Skeletal muscle satellite cell (primary cell): ENCODE data around the gene SRGAP2C.
"Not testable (repeated sequence)": the region's sequence is repeated elsewhere in the genome, so short reads cannot be mapped to it uniquely, and the experiment has no call there.

ENCODE experiments used
- H3K27me3 ChIP-seq: 2 replicates; pipeline ENCODE4 v1.7.0; 2013; ENCODE audit warnings: low read length; ENCODE audit not compliant: control insufficient read depth, insufficient read depth
- H3K36me3 ChIP-seq: 2 replicates; pipeline ENCODE4 v1.7.0; 2013; ENCODE audit warnings: mild to moderate bottlenecking, control low read depth, low read length; ENCODE audit not compliant: insufficient read depth
- H3K4me1 ChIP-seq: 2 replicates; pipeline ENCODE4 v1.7.0; 2013; ENCODE audit warnings: low read length; ENCODE audit not compliant: control insufficient read depth, insufficient read depth
- H3K4me2 ChIP-seq: 2 replicates; pipeline ENCODE4 v1.7.0; 2013; ENCODE audit warnings: mild to moderate bottlenecking, low read length
- H3K4me3 ChIP-seq: 2 replicates; pipeline ENCODE4 v1.7.0; 2013; ENCODE audit warnings: low read length
- H3K9ac ChIP-seq: 2 replicates; pipeline ENCODE4 v1.7.0; 2013; ENCODE audit warnings: mild to moderate bottlenecking, low read depth, low read length, moderate library complexity
- H3K9me3 ChIP-seq: replicated peaks from 2 replicates; pipeline ENCODE4 v1.7.0; 2013; ENCODE audit warnings: mild to moderate bottlenecking, control low read depth, low read length

SRGAP2C gene

DNA sequence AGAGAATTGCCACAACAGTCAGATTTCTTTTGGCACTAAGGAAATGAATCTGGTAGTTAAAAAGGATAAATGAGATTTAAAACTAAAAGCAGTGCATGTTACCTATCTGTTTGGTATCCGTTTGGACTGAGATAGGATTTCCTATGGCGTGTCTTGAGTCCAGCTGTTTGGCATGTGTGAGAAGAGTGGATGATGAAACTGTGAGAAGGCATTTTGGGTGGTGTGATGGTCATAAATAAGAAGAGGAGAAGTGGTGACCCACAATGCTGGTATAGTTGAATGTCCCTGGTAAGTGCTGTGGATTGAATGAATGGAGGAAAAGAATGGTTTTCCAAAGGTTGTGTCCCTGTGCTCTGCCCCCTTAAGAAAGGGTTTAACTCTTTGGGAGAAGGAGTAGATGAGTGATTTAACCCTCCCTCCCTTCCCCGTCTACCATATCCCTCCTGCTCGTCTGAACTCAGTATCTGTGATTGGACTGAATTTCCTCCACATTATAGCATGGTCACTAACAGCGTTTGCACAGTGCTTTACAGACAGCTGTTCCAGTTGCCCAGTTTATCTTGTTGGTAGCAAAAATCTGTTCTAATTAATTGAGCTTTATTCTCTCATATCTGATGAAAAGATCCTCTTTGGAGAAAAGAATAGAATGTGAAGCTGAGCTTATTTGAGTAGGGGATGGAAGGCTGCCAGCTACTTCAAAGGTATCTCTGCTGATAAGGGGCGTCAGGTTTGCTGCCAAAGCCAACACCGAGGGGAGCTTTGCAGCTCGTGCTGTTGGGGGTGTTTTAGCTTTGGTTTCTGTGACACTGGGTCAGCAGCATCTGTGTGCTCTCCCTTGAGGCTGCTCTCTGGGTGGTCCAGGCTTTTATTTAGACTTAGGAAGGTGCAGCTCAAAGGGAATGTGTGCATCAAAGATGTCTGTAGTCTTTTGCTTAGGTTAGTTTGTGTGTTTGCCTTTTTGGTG lies 148.1 kb downstream of the SRGAP2C start:
- not testable (repeated sequence) for H3K4me1 ChIP-seq, H3K9ac ChIP-seq, H3K4me3 ChIP-seq, H3K27me3 ChIP-seq, H3K36me3 ChIP-seq, H3K4me2 ChIP-seq, H3K9me3 ChIP-seq

DNA sequence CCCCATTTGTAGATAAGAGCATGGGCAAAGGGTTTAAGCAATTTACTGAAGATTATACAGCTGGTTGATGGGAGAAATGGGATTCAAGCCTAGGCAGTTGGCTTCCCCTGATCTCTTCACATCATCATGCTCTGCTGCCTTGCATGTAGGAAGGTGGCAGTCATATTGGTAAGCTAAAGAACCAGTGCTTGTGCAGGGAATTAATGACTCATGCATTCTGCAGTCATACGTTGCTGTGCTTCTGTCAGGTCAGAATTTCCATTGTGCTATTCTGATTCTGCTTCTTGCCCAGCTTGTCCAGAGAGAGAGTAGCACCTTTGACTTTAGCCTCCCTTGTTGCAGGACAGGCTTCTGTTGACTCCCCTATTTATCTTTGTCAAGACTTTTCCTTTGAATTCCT lies 153.2 kb downstream of the SRGAP2C start:
- not testable (repeated sequence) for H3K9me3 ChIP-seq, H3K4me3 ChIP-seq, H3K4me1 ChIP-seq, H3K4me2 ChIP-seq, H3K9ac ChIP-seq, H3K27me3 ChIP-seq, H3K36me3 ChIP-seq

DNA sequence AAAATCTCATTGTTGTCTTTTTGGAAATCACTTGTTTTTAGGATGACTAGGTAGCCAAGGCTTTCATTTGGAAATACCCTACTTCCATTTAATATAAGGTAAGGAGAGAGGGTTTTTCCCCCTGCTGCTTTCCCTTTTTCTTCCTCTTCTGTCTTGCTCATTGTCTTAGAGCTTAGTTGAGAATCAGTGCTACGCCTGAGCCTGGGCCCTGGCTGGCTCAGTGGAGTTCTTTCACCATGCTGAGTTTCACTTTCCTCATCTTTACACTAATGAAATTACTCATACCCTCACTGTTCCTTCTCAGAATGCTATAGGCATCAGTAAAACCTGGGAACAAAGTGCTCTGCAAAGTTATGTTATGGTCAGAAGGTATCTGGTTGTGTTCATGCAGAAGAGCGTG lies 154.8 kb downstream of the SRGAP2C start:
- H3K36me3 ChIP-seq, H3K27me3 ChIP-seq, H3K4me1 ChIP-seq, H3K4me3 ChIP-seq, H3K9me3 ChIP-seq, H3K9ac ChIP-seq, H3K4me2 ChIP-seq: not testable (repeated sequence)

DNA sequence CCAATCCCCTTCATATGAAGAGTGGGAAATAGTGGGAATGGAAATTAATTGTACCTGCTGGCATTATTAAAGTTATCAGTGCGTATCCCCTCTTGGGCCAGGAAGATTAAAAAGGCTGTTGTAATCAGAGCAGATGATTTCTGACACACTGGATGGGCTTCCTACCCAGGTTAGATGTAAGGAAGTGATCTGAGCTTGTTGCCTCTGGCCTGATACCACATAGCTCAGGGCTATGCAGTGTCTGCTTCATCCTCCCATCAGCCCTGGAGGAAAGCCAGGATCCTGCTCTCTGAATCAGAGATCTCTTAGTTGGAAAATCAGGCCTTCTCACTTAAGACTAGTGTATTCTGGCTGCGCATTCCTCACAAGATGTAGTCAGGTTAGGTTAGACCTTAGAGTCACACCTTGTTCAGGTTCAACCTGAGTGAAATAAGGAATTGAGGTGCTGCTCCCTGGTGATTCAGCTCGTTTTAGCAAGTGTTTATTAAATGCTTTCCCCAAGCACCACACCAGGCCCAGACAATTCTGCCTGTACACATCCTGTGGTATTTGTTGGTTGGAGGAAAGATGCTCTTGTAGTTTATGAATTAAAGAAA lies 158.6 kb downstream of the SRGAP2C start:
- H3K9ac ChIP-seq, H3K9me3 ChIP-seq, H3K36me3 ChIP-seq, H3K4me2 ChIP-seq, H3K4me1 ChIP-seq, H3K27me3 ChIP-seq, H3K4me3 ChIP-seq: not testable (repeated sequence)

DNA sequence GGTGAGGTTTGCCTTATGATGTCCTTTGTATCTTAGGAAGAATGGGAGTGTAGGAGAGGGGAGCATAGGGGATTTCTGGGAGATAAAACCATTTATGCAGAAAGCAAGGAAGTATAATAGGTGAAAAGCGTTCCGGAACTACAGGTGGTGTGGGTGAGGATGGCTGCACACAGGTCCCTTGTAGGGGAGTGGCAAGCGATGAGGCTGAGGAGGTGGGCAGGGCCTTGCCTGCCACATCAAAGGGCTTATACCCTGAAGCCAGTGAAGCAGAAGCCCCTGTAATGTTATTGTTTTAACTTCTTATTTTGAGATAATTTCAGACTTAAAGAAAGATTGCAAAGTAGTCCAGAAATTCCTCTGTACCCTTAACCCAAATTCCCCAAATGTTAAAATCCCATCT lies 159.6 kb downstream of the SRGAP2C start:
- H3K4me3 ChIP-seq, H3K9ac ChIP-seq, H3K27me3 ChIP-seq, H3K4me2 ChIP-seq, H3K9me3 ChIP-seq, H3K4me1 ChIP-seq, H3K36me3 ChIP-seq: not testable (repeated sequence)

DNA sequence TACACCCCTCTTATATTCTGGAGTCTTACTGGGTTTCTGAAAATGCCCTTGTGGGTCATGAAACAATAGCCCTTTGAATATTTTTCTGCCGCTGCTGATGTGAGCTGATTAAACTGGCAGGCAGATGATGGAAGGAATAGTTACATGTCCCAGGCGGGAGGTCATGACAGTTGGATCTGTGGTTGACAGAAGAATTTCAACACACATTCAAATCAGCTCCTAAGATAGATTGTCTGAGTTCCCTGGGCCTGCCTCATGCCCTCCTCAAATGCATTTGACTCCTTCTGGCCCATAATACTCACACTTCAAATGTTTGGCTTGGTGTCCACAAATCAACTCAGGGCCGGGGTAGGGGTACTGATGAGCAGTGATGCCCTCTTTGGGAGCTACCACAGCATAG lies 161.9 kb downstream of the SRGAP2C start:
- H3K9ac ChIP-seq, H3K9me3 ChIP-seq, H3K4me3 ChIP-seq, H3K4me2 ChIP-seq, H3K27me3 ChIP-seq, H3K4me1 ChIP-seq, H3K36me3 ChIP-seq: not testable (repeated sequence)

DNA sequence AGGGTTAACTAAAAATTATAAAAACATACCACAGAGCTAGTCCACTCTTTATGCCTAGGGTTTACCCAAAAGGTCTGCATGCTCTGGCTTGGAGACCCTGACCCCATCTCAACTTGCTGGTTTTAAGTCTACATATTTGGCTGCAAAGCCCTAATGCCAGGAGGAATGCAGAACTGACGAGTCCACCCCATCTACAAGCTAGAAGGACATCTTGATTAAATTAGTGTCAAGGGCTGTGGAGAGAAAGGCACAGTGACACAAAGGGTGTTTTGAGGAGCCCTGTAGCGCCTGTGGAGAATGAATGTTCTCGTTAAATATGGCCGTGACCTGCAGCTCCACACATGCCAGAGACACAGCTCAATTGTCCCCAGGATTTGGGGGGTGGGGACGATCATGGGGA lies 162.7 kb downstream of the SRGAP2C start:
- not testable (repeated sequence) for H3K4me2 ChIP-seq, H3K4me1 ChIP-seq, H3K9me3 ChIP-seq, H3K27me3 ChIP-seq, H3K36me3 ChIP-seq, H3K9ac ChIP-seq, H3K4me3 ChIP-seq

DNA sequence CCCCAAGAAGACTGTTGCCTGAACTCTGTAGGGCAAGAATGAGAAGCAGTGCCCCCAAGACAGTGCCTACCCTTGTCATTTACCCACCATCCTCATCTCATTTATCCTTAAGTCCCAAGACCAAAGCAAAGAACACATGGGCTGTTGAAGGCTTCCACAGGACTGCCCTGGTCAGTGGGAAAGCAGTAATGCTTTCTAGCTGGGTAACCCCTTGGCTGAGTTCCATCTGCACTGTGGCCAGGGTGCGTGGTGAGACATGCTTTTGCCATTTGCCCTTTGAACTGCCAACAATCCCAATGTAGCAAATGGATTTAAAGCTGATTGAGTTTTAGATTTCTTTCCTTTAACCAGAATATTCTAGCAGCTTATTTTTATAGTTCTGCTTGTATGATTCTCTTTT lies 163.3 kb downstream of the SRGAP2C start:
- H3K4me1 ChIP-seq, H3K9ac ChIP-seq, H3K4me2 ChIP-seq, H3K9me3 ChIP-seq, H3K27me3 ChIP-seq, H3K36me3 ChIP-seq, H3K4me3 ChIP-seq: not testable (repeated sequence)

DNA sequence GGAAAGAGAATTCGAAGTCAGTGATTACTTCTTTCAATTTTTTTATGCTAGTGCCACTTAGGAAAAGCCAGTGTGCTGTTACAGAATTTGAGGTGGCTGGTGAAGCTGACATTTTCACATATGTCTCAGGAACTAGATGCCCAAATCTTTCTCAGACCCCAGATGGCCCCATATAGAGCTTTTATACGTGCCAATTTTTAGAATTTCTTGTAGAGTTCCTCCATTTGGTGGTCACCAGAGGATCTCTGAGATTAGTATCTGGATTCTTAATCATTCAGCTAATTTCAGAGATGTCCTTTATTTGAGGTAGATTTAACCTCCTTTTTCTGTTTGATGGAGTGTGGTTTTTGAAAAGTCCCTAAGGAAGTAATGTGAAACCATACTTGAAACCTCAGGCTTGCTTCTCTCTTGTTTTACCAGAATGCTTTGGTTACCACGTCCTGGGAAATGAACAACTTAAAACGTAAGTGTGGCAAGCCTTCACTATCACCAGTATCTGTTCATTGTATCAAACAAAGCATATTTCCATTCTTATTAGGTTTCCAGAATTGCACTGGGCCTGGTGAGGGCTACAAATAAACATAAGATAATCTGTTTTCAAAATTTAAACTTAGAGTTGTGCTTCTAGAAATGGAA lies 164.7 kb downstream of the SRGAP2C start:
- not testable (repeated sequence) for H3K4me3 ChIP-seq, H3K4me1 ChIP-seq, H3K4me2 ChIP-seq, H3K36me3 ChIP-seq, H3K9ac ChIP-seq, H3K9me3 ChIP-seq, H3K27me3 ChIP-seq

DNA sequence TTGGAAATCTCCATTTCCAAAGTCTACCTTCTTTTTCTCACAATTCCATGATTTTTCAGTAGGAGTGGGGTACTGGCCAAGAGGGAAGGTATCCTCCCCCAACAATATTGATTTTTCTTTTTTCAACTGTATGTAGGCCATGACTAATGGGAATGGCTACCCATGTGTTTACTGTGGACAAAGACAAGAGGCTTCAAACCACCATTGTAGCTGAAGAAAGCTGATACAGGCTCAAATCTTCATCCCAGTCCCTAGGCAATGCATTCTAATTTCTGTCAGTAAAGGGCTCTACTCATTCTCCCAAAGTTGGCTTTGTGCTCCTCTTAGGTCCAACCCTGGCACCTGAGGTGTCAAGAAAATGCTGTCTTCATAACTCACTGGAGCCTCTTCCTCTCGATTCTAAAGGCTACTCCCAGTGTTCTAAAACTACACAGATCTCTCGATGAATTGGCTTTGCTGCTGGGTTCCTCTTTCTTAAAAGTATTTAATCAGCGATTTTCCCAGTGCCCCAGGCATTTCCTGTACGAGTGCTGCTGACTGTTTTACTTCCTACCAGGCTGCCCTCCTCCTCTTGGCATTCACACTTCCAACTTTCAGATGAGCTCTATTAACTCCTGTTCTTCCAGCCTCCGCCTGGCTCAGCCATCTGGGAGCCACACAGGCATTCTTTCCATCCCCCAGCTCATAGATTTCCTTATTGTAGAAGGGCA lies 171.1 kb downstream of the SRGAP2C start:
- H3K4me1 ChIP-seq, H3K4me2 ChIP-seq, H3K9me3 ChIP-seq, H3K36me3 ChIP-seq, H3K4me3 ChIP-seq, H3K9ac ChIP-seq, H3K27me3 ChIP-seq: not testable (repeated sequence)

DNA sequence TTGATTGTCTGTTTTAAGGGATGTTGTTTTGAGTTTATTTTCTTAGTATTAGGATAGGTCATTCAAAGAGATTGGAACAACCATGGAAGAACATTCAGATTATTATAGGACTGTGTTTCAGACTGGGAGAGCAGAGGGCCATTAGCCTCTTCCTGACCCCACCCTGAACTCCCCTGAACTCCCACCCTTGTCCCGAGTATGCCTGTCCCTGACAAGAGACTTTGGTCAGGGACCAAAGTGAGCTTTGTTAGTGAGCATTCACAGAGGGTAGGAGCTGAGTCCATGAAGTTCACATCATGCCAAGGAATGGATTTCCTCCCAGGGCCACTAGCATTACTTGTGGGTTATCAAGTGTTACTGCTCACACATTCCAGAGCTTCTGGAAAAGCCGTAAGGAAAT lies 172.0 kb downstream of the SRGAP2C start:
- not testable (repeated sequence) for H3K4me2 ChIP-seq, H3K27me3 ChIP-seq, H3K36me3 ChIP-seq, H3K9me3 ChIP-seq, H3K9ac ChIP-seq, H3K4me1 ChIP-seq, H3K4me3 ChIP-seq
